Vagina (tissue), 2 donors: ENCODE results near the gene DOCK2.

Experiments
- POLR2A ChIP-seq, 2 donors: fragments of 450-650 bp; IDR thresholded peaks; one replicate each; pipeline ENCODE4 v1.6.1; 2017; ENCODE audit warnings: antibody characterized with exemption in 2 of 2, mild to moderate bottlenecking in 2 of 2, moderate library complexity in 2 of 2
- POLR2AphosphoS5 ChIP-seq, 2 donors: sonication (generic); formaldehyde crosslinking; IDR thresholded peaks; one replicate each; pipeline ENCODE4 v1.9.0; 2017; ENCODE audit warnings: antibody characterized with exemption in 2 of 2, mild to moderate bottlenecking in 2 of 2, low read depth in 1 of 2; ENCODE audit not compliant: insufficient read depth in 1 of 2
- TF ChIP-seq, protein P1 (sequence below), 3 experiments: fragments of 450-650 bp in 2 of 3; fragments of 200-600 bp in 1 of 3; sonication (generic) in 1 of 3; IDR thresholded peaks; one replicate each; pipeline ENCODE4 v1.5.1; 2017 to 2019; ENCODE audit warnings: antibody characterized with exemption in 3 of 3, mild to moderate bottlenecking in 2 of 3, moderate library complexity in 2 of 3

DNA sequence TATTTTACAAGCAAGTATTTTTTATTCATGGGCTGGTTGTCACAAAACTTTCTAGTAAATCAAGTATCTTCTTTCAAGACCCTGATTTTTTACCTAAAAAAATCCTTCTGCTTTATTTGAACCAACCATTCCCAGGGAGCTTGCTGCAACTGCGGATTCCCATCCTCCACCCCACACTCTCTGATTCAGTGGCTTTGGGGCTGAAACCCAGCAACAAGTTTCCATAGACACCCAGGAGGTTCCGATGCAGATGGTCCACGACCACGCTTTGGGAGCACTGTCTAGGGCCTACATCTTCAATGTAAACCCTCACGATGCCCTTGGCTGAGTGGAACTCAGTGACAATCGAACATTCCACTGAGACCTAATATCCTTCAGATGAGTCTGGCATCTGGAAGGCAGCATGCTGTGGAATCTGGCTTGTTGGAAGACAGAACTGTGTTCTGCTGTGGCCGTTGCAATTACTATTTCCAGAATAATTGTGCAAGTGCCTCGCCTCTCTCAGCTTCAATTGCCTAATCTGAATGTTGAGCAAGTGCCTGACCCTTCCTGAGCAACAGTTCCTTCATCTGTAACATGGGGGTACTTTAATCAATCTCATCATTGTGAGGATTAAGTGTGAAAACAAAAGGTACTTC lies 238.1 kb downstream of the DOCK2 start:
- TF ChIP-seq, protein P1, sequence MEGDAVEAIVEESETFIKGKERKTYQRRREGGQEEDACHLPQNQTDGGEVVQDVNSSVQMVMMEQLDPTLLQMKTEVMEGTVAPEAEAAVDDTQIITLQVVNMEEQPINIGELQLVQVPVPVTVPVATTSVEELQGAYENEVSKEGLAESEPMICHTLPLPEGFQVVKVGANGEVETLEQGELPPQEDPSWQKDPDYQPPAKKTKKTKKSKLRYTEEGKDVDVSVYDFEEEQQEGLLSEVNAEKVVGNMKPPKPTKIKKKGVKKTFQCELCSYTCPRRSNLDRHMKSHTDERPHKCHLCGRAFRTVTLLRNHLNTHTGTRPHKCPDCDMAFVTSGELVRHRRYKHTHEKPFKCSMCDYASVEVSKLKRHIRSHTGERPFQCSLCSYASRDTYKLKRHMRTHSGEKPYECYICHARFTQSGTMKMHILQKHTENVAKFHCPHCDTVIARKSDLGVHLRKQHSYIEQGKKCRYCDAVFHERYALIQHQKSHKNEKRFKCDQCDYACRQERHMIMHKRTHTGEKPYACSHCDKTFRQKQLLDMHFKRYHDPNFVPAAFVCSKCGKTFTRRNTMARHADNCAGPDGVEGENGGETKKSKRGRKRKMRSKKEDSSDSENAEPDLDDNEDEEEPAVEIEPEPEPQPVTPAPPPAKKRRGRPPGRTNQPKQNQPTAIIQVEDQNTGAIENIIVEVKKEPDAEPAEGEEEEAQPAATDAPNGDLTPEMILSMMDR (IDR thresholded peaks at IDR 0.05) = no peak
- TF ChIP-seq POLR2A (IDR thresholded peaks at IDR 0.05) = no peak
- no peak for TF ChIP-seq POLR2AphosphoS5 (IDR thresholded peaks at IDR 0.05; ENCODE audit: insufficient read depth in 1 of 2, low read depth in 1 of 2)
